Astrocyte (in vitro differentiated cells and primary cell): Measurements from ENCODE around the gene FGGY. TPM values are rescaled to one million over a fixed set of nuclear protein-coding genes. Genes with fewer than 3 reads are reported as not detected.

Experiments
- DNase-seq: peaks from one replicate; pipeline ENCODE4 v3.0.0-alpha.2; 2010; ENCODE audit warnings: low read depth
- FAIRE-seq: peaks from 2 replicates; lab custom pipeline; 2011; peaks lifted over from hg19 to GRCh38; lab: Jason Lieb, UNC
- H2AFZ ChIP-seq: 2 replicates; pipeline ENCODE4 v1.6.0; 2012; ENCODE audit warnings: low read depth, low read length, inconsistent platforms
- H3K27ac ChIP-seq: 2 replicates; pipeline ENCODE4 v1.5.1; 2011; ENCODE audit warnings: low read depth, low read length, inconsistent platforms
- H3K27me3 ChIP-seq: 2 replicates; pipeline ENCODE4 v1.6.0; 2011; ENCODE audit warnings: low read length, inconsistent platforms; ENCODE audit not compliant: insufficient read depth
- H3K36me3 ChIP-seq: 2 replicates; pipeline ENCODE4 v1.5.1; 2011; ENCODE audit warnings: low read length, inconsistent platforms; ENCODE audit not compliant: insufficient read depth
- H3K4me1 ChIP-seq: 2 replicates; pipeline ENCODE4 v1.5.1; 2011; ENCODE audit warnings: low read length, inconsistent platforms; ENCODE audit not compliant: insufficient read depth
- H3K4me2 ChIP-seq: 2 replicates; pipeline ENCODE4 v1.6.0; 2012; ENCODE audit warnings: low read length, inconsistent platforms
- H3K4me3 ChIP-seq: 2 replicates; pipeline ENCODE4 v1.5.1; 2011; ENCODE audit warnings: low read depth, mild to moderate bottlenecking, low read length, inconsistent platforms; ENCODE audit not compliant: insufficient read depth
- H3K79me2 ChIP-seq: 2 replicates; pipeline ENCODE4 v1.6.0; 2012; ENCODE audit warnings: mild to moderate bottlenecking, low read length, inconsistent platforms; ENCODE audit not compliant: insufficient read depth
- H3K9ac ChIP-seq: 2 replicates; pipeline ENCODE4 v1.6.0; 2012; ENCODE audit warnings: mild to moderate bottlenecking, low read length, inconsistent platforms
- H3K9me3 ChIP-seq: 2 replicates; pipeline ENCODE4 v1.5.1; 2012; ENCODE audit warnings: low read depth, mild to moderate bottlenecking, low read length, inconsistent platforms; ENCODE audit not compliant: insufficient read depth
- H4K20me1 ChIP-seq: 2 replicates; pipeline ENCODE4 v1.6.0; 2012; ENCODE audit warnings: low read length, inconsistent platforms; ENCODE audit not compliant: insufficient read depth
- H3K27ac Mint-ChIP-seq: one replicate; pipeline ENCODE4 v1.8.0; 2021; ENCODE audit warnings: mild to moderate bottlenecking, mixed read lengths; ENCODE audit not compliant: unreplicated experiment
- H3K27me3 Mint-ChIP-seq: one replicate; pipeline ENCODE4 v1.8.0; 2021; ENCODE audit warnings: low read depth, mixed read lengths; ENCODE audit not compliant: unreplicated experiment
- H3K36me3 Mint-ChIP-seq: one replicate; pipeline ENCODE4 v1.8.0; 2021; ENCODE audit warnings: low read depth, mixed read lengths; ENCODE audit not compliant: unreplicated experiment
- H3K4me1 Mint-ChIP-seq: one replicate; pipeline ENCODE4 v1.8.0; 2021; ENCODE audit warnings: low read depth, mixed read lengths; ENCODE audit not compliant: unreplicated experiment
- H3K4me3 Mint-ChIP-seq: one replicate; pipeline ENCODE4 v1.8.0; 2021; ENCODE audit warnings: mild to moderate bottlenecking, moderate library complexity, mixed read lengths; ENCODE audit not compliant: unreplicated experiment
- H3K9me3 Mint-ChIP-seq: one replicate; pipeline ENCODE4 v1.8.0; 2021; ENCODE audit warnings: mild to moderate bottlenecking, mixed read lengths; ENCODE audit not compliant: unreplicated experiment
- CTCF ChIP-seq: IDR thresholded peaks from 2 replicates; pipeline ENCODE4 v1.5.1; 2011; ENCODE audit warnings: low read depth, mild to moderate bottlenecking, inconsistent platforms, low read length, moderate library complexity; ENCODE audit not compliant: insufficient read depth
- EZH2 ChIP-seq: IDR thresholded peaks from 2 replicates; pipeline ENCODE4 v1.6.1; 2012; ENCODE audit warnings: mild to moderate bottlenecking, low read length, inconsistent platforms; ENCODE audit not compliant: insufficient read depth
- total RNA-seq: library from RNA; stranded (reverse); gene quantifications from 2 replicates; pipeline ENCODE4 v1.2.1, GENCODE V29; 2021

Gene FGGY
- total RNA-seq, 1 donor from 2014 or later, result 6.8 TPM

- no peaks in the 10 kb centered on the region for H3K79me2 ChIP-seq
- H3K27ac Mint-ChIP-seq, result no peak overlapping the region
- no peaks in the 10 kb centered on the region for H3K9me3 Mint-ChIP-seq
- no peak overlapping the region for H2AFZ ChIP-seq
- no peak overlapping the region for H3K4me3 ChIP-seq
- H3K36me3 ChIP-seq, result no peaks in the 10 kb centered on the region
- TF ChIP-seq CTCF (no peak), EZH2 (no peak)
- no peak overlapping the region for H3K9ac ChIP-seq
- H3K4me3 Mint-ChIP-seq, result no peak overlapping the region
- no peaks in the 10 kb centered on the region for H3K27me3 ChIP-seq
- DNase-seq (no peak), FAIRE-seq (peak; percentile 34)
- H3K4me1 ChIP-seq, result no peaks in the 10 kb centered on the region
- peaks cover 2% of the 10 kb centered on the region for H3K27me3 Mint-ChIP-seq
- no peaks in the 10 kb centered on the region for H3K9me3 ChIP-seq
- no peaks in the 10 kb centered on the region for H3K36me3 Mint-ChIP-seq
- H3K4me2 ChIP-seq, result no peak overlapping the region
- H3K4me1 Mint-ChIP-seq, result peaks cover 7% of the 10 kb centered on the region
- H3K27ac ChIP-seq, result no peak overlapping the region
- no peaks in the 10 kb centered on the region for H4K20me1 ChIP-seq
These were observed 17.2 kb upstream of the FGGY start for GRCh38 chr1:59279645-59280044.

- Mint-ChIP-seq H3K4me1 (peaks cover 2% of the 10 kb centered on the region), H3K27ac (no peak overlapping the region), H3K36me3 (no peaks in the 10 kb centered on the region), H3K9me3 (no peaks in the 10 kb centered on the region), H3K4me3 (no peak overlapping the region), H3K27me3 (peaks cover 2% of the 10 kb centered on the region)
- Histone ChIP-seq H3K4me3 (no peak overlapping the region), H3K9me3 (no peaks in the 10 kb centered on the region), H3K4me2 (no peak overlapping the region), H3K36me3 (no peaks in the 10 kb centered on the region), H3K79me2 (no peaks in the 10 kb centered on the region), H3K4me1 (no peaks in the 10 kb centered on the region), H3K27ac (no peak overlapping the region), H3K9ac (no peak overlapping the region), H2AFZ (no peak overlapping the region), H3K27me3 (no peaks in the 10 kb centered on the region), H4K20me1 (no peaks in the 10 kb centered on the region)
- TF ChIP-seq CTCF, result no peak
- TF ChIP-seq EZH2, result no peak
- DNase-seq (no peak), FAIRE-seq (no peak)
These were observed 13.9 kb upstream of the FGGY start for GRCh38 chr1:59282951-59283350.

DNA sequence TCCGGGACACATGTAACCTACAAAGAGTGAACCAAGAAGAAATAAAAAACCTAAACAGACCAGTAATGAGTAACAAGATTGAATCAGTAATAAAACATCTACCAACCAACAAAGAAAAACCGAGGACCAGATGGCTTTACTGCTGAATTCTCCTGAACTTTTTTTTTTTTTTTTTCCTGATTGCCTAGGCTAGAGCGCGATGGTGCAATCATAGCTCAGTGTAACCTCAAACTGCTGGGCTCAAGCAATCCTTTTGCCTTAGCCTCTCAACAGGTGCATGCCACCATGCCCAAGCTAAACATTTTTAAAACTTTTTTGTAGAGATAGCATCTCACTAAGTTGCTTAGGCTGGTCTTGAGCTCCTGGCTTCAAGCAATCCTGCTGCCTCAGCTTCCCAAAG, 11.2 kb upstream of the FGGY start:
- Mint-ChIP-seq H3K27ac (no peak overlapping the region), H3K36me3 (no peaks in the 10 kb centered on the region), H3K4me1 (no peaks in the 10 kb centered on the region), H3K4me3 (no peak overlapping the region), H3K9me3 (no peaks in the 10 kb centered on the region), H3K27me3 (peaks cover 2% of the 10 kb centered on the region)
- no peak overlapping the region for H2AFZ ChIP-seq
- H3K27me3 ChIP-seq, result no peaks in the 10 kb centered on the region
- H3K4me1 ChIP-seq, result no peaks in the 10 kb centered on the region
- no peaks in the 10 kb centered on the region for H3K36me3 ChIP-seq
- no peak for DNase-seq
- TF ChIP-seq CTCF, result no peak
- TF ChIP-seq EZH2, result no peak
- H3K4me2 ChIP-seq, result no peak overlapping the region
- H3K9ac ChIP-seq, result no peak overlapping the region
- H4K20me1 ChIP-seq, result no peaks in the 10 kb centered on the region
- H3K9me3 ChIP-seq, result no peaks in the 10 kb centered on the region
- no peak overlapping the region for H3K4me3 ChIP-seq
- no peaks in the 10 kb centered on the region for H3K79me2 ChIP-seq
- FAIRE-seq, result no peak
- no peak overlapping the region for H3K27ac ChIP-seq
